Astrocyte of the spinal cord (primary cell): ENCODE data around the gene TUBB.

Experiments
- DNase-seq: peaks from one replicate; pipeline ENCODE4 v3.0.0; 2011; ENCODE audit warnings: low read depth, low spot score
- H3K4me3 ChIP-seq: 2 replicates; pipeline ENCODE4 v1.5.1; 2011; ENCODE audit warnings: low read depth, mild to moderate bottlenecking, low read length, moderate library complexity
- CTCF ChIP-seq: IDR thresholded peaks from 2 replicates; pipeline ENCODE4 v1.5.1; 2012; ENCODE audit warnings: low read depth, mild to moderate bottlenecking, low read length, inconsistent platforms
- in situ Hi-C: cut with HindIII; loops from 2 replicates; pipeline ENCODE4 v1.10.0; 2017; ENCODE audit warnings: low sequenced_read_pairs

The TUBB gene

DNA sequence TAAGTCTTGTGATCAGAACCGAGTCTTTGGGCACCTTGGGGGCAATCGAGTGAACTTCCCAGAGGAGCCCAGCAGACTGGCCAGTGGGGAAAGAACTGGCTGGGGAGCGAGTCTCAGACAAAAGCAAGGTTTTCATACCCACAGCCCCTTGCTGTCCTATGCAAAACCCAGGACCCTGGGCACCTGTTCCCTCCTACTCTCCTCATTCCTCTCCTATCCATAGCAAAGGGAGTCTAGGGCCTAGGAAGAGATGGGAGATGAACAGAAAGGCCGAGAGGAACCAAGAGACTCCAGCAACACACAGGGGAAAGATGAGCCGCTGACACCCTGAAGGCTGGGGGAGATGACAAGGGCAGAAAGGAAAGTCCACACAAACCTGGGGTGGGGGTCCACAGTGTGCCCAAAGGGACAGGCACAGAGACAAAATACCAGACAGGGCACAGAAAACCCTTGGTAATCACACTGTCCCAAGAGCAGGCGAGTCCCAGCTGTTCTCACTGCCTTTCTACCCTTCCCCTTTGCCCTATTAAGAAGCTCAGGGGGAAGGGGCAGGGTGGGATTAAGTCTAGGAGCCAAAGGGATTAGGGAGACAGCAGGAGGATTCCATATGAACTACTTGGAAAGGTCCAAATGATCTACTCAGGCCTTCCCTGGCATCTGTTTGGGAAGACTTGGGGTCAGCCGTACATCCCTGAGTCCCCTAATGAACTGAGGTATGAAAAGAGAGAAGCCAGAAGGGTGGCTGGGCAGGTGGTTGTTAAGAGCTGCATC, 40.2 kb upstream of the TUBB start:
- no peak for DNase-seq
- in situ Hi-C loops, result no loop called here
- TF ChIP-seq CTCF, result no peak
- H3K4me3 ChIP-seq, result no peak overlapping the region

- peak overlapping the region; percentile 87 for H3K4me3 ChIP-seq
- TF ChIP-seq CTCF, result no peak
- in situ Hi-C loops, result no loop called here
- DNase-seq, result no peak
Observed at GRCh38 chr6:30681766-30682142, 38.4 kb upstream of the TUBB start.

- in situ Hi-C loops, result no loop called here
- peak; percentile 94 for DNase-seq
- H3K4me3 ChIP-seq, result peak overlapping the region; percentile 87
- TF ChIP-seq CTCF, result no peak
Observed at GRCh38 chr6:30682143-30683117, 37.7 kb upstream of the TUBB start.

DNA sequence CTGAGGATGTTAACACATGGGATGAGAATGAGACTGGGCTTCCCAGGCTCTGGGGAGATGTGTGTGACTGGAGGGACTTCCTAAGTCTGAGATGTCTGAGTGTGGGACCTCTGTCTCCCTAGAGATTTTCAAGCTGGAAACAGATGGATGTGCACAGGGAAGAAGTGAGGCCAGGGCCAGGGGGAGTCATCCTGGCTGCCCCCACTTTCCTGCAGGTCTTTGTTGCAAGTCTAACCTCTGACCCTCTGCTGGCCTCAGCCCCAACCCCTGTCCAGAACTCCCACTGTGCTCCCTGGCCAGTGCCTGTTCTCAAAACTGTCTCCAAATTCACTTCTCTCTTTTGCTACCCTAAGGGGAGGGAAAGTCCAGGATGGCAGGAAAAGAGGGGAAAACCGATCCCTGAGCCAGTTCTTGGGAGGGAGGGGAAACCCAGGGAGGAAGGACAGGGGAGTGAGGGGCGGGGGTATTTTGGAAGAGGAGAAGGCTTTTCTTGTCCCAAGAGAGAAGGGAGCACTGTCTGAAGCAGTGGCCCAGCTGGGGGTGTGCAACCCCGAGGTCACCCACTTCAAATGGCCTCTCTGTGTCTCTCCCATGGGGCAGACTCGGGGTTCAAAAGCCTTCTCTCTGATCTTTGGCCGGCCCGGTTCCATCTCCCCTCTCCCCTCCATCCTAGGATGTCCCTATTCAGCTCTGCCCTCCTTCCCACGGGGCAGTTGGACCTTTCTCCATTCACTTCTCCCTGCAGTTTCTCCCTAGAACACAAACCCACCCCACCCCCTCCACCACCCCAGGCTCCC, 36.8 kb upstream of the TUBB start:
- peak overlapping the region; percentile 87 for H3K4me3 ChIP-seq
- no peak for TF ChIP-seq CTCF
- in situ Hi-C loops, result no loop called here
- DNase-seq, result no peak

DNA sequence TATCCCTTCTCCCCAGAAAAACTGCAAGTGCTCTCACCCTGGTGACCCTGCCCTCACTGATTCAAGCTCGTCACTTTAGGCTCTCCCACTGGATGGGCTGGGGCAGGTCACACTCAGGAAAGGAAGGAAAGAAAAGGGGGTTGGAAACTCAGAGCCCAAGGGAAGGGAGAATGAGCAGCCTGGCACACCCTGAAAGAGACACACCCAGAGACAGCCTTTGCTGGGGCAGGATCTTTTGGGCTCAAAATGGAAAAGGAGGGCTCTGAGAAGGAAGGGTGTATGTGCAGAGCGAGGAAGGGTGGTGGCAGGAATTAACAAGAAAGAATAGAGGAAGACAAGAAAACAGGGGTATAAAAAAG, 36.2 kb upstream of the TUBB start:
- peak overlapping the region; percentile 87 for H3K4me3 ChIP-seq
- in situ Hi-C loops, result no loop called here
- DNase-seq, result no peak
- TF ChIP-seq CTCF, result no peak
